8988T (cell line): ENCODE results near the gene EIF1AX.
A peak's percentile ranks its signal among the peaks of the same experiment; 100 is the strongest.
"Not testable (repeated sequence)": the region's sequence is repeated elsewhere in the genome, so short reads cannot be mapped to it uniquely, and the experiment has no call there.

Experiments
- DNase-seq: peaks from one replicate; pipeline ENCODE4 v3.0.0; 2011

Gene EIF1AX

DNA sequence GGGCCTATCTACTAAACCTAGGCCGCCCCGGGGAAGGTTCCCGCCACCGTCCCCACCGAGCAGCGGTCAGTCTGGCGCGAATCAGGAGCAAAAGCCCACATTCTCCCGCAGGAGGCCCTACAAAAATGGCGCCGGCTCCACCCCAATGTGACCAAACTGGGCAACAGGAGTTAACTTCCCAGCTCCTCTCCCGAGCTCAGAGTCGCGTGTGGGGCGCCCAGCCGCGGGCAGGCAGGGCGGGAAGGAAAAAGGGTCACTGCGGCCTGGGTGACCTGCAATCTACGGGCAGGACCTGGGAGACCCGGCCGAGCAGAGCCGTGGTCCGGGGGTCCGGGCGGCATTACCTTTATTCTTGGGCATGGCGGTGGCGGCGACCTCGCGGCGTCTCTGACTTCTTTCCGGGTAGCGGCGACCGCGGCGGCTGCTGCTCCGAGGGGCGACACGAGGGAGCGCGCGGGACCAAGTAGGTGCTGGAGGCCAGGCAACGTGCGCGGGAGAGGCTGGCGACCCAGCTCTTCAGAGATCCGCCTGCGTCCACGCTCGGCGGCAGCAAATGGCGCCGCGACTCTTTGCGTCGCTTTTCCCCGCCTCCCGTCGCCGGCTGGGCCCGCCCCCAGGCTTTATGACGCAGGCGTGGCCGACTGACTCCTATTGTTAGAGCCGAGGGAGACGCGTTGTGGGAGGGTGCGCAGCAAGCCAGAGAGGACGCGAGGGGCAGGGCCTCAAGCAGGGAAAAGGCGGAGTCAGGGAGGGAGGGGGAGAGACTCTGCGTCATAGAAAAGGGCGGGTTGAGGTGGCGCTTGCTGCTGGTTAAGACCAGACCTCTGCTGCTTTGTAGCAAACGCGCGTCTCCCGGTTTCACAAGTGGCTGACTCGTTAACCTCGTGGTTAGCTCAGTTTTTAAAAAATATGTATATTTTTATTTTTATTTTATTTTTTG lies at the start of gene EIF1AX:
TSS of gene EIF1AX (minus strand) at position 558 of the 940 bp plus-strand sequence. CDS start at position 360, 198 bp downstream.
- peak; percentile 52 for DNase-seq

GRCh38 chrX:20189171-20189570 lies 47.5 kb upstream of the EIF1AX start:
- no peak for DNase-seq

GRCh38 chrX:20181598-20182329 lies 40.1 kb upstream of the EIF1AX start:
- no peak for DNase-seq

DNA sequence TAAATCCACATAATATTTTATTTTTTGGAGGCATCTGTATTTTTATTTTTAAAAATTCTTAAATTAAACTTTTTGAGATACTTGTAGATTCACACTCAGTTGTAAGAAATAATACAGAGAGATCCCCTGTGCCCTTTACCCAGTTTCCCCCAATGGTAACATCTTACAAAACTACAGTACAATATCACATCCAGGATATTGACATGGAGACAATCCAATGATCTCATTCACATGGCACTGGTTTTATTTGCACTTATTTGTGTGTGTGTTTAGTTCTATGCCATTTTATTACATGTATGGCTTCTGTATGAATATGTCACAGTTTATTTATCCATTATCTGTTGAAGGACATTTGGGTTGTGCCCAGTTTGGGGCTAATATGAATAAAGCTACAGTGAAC lies 35.5 kb upstream of the EIF1AX start:
- DNase-seq = no peak

- no peak for DNase-seq
Observed at GRCh38 chrX:20173856-20174255, 32.2 kb upstream of the EIF1AX start.

GRCh38 chrX:20173313-20173712 lies 31.7 kb upstream of the EIF1AX start:
- DNase-seq = no peak

GRCh38 chrX:20171887-20172286 lies 30.2 kb upstream of the EIF1AX start:
- no peak for DNase-seq

DNA sequence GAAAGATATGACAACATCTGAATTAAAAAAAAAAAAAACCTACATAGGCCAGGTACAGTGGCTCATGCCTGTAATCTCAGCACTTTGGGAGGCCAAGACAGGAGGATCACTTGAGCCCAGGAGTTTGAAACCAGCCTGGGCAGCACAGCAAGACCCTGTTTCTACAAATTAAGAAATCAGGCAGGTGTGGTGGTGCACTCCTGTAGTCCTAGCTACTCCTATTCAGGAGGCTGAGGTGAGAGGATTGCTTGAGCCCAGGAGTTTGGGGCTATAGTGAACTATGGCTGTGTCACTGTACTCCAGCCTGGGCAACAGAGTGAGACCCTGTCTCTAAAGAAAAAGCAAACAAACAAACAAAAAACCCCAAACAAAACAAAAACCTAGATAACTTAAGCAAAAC lies 20.9 kb upstream of the EIF1AX start:
- not testable (repeated sequence) for DNase-seq

GRCh38 chrX:20159797-20160385 lies 18.3 kb upstream of the EIF1AX start:
- DNase-seq = no peak

GRCh38 chrX:20151689-20152088 lies 10.1 kb upstream of the EIF1AX start:
- DNase-seq = no peak

- DNase-seq = no peak
Observed at GRCh38 chrX:20149326-20149725, 7.7 kb upstream of the EIF1AX start.

DNA sequence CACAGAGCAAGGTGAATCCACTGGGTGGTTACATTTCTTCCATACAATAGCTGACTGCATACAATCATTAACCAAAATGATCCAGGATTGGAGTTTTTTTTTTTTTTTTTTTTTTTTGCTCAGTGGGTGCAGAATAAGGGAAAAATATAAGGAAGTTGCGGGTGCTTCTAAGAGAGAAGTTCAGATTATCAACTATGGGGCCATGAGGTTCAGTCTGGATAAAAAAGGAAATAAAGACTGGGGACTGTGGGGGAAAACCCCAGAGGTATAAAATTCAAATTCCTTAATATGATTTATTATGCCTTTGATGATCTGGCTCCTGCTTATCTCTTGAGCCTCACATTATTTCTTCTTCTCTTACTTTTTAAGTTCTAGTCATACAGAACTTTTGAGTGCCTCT lies 5.9 kb upstream of the EIF1AX start:
- DNase-seq = no peak

DNA sequence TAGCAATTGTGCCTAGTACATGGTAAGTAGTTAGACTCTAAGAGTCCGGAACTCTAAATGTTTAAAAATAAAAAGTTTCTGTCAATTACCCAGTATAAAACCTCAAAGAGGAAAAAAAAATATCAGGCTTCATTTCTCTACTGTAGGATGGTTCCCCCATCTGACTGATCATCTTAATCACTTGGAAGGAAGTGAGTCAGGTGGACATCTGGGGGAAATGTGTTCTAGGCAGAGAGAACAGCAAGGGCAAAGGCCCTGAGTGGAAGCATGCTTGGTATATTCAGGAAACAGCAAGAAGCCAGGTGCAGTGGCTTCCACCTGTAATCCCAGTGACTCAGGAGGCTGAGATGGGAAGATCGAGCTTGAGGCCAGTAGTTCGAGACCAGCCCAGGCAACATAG lies 2.9 kb upstream of the EIF1AX start:
- no peak for DNase-seq

DNA sequence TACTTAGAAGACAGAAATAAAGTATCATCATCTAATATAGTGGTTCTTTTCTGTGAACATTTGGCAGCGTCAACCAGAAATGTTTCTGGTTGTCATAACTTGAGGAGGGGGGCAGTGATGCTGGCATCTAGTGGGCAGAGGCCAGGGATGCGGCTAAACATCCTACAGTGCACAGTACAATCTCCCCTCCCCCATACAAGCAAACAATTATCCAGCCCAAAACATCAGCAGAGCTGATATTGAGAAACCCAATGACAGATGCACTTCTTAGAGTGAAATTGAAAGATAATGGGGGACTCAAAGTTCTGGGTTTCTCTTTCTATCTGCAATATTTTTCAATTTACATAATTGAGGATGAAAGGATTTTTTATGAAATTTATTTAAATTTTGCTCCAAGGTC lies 1.9 kb upstream of the EIF1AX start:
- DNase-seq = no peak

DNA sequence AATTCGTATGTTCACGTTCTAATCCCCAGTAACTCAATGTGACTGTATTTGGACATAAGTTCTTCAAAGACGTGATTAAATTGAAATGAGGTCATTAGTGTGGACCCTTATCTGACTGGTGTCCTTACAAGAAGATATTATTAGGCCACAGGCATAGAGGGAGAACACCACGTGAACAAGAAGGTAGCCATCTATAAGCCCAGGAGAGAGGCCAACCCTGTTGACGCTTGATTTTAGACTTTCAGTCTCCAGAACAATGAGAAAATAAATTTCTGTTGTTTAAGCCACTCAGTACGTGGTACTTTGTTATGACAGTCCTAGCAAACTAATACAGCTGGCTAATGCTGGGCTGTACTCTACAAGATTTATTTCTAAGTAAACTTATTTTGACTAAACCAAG lies 1.5 kb upstream of the EIF1AX start:
- no peak for DNase-seq

DNA sequence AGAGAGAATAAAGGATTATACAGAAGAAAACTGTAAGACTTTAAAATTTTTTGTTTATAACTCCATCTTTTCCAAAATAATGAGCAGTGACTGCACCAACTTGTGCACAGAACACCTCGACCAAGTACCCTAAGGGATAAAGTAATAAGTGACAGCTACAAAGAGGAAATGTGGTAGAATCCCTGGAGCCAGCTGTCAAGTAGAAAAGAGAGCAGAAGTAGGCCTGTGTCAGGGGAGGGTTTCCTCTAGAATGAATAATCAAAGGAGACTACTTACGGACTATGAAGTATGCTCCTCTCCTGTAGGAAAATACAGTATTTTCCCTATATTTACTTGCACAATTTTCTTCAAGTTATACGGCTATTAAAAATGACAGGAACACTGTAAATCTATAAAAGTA lies 1.2 kb downstream of the EIF1AX start:
- no peak for DNase-seq

DNA sequence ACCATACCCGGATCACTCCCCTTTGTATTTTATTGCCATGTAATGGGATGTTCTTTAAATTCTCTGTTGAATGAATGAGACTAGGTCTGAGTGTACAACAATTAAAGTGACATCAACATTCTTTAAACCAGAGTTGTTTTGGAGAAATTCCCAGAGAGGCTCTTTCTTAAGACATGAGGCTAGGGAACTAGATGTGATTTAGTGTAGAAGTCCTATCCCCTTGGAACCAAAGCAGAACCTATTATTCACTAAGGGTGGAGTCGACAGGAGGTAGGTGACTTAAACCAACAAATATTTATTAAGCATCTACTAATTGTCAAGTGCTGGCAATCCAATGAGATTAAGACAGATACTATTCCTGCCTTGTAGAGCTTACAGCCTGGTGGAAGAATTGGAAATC lies 1.7 kb downstream of the EIF1AX start:
- no peak for DNase-seq

GRCh38 chrX:20135944-20136343 lies 5.7 kb downstream of the EIF1AX start:
- no peak for DNase-seq

DNA sequence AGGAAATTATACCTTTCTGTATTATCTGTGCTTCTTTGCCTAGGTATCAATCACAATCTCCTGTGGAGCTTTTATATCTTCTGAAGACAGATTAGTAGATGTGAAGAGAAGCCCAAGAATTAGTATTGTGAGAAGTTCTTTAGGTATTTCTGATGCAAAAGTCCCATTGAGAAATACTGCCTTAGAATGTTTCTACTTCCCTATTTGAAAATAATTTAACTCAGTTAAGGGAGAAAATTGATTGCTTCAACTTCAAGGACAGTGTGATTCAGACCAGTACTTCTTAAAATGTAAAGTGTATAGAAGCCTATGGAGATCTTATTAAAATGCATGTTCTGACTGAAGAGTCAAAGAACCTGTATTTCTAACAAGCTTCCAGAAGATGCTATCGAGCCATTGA lies 9.0 kb downstream of the EIF1AX start:
- no peak for DNase-seq

DNA sequence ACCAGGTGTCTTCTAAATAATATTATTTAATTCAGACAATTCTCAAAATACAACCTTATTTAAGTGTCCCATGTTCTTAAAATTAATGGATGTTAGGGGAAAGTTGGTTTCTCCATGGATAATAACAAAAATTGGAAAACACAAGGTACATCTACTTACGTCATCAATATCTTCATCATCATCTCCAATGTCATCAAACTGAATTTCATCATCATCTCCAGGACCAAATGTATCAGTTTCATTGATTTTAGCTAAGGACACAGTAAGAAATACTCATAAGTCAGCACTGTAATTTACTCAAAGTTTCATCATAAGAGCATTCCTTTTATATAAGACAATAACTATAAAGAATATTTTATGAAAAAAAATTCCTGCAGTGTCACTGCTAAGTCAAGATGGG lies 11.3 kb downstream of the EIF1AX start:
- no peak for DNase-seq

DNA sequence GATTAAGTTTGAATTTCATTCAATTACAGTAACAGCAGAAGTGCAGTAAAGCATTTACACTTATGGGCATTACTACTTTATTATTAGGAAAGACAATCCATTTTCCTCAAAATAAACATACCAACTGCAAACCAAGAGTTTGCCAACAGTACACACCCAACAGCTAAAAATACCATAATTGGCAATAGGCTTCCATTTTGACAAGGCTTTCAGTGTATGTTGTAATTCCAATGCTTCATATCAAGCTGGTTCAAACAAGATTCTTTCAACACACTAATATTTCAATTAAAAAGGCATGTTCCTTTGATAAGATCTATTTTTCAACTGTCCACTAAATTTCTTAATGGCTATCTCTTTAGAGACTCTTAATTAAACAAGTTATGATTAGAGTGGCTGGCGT lies 12.1 kb downstream of the EIF1AX start:
- DNase-seq = no peak

GRCh38 chrX:20128670-20129069 lies 13.0 kb downstream of the EIF1AX start:
- no peak for DNase-seq

- not testable (repeated sequence) for DNase-seq
Observed at GRCh38 chrX:20127440-20127839, 14.2 kb downstream of the EIF1AX start.

DNA sequence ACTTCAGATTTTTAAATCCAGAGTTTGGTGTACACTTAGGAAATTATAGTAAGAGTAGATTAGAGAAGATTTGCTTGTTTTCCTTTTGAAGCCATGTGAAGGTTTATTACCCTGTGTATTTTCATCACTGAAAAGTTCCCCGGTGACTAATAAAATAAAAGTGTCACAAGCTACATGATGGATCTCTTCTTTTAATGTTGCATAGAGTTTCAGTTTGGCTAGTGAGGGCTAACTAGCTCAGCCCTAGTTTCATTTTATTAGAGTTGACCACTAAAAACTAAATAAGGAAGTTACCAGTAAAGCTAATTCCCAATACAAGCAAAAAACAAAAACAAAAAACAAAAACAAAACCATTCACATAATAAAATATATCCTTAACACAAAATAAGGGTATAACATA lies 14.8 kb downstream of the EIF1AX start:
- not testable (repeated sequence) for DNase-seq
